ENCODE measurements around the gene MYL6.

DNA sequence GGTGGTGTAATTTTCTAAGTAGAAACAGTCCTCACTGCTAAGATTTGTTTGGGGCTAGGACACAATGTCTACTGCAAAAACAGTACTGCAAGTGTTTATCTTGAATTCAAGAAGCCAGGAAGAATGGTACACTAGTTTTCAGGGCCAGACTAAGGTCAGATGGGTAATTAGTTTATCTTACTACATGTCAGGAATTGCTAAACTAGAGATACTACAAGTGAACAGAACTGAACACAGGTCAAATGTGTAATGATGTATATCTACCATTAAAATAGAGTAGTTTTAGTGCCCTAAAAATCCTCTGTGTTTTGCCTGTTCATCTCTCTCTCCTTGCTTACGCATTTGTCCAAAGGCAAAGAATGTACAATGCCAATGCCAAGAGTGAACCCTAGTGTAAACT, 44.1 kb upstream of the MYL6 start:
- no peak for TF ChIP-seq POLR2A (IDR thresholded peaks at IDR 0.05)
- TF ChIP-seq, protein P1, sequence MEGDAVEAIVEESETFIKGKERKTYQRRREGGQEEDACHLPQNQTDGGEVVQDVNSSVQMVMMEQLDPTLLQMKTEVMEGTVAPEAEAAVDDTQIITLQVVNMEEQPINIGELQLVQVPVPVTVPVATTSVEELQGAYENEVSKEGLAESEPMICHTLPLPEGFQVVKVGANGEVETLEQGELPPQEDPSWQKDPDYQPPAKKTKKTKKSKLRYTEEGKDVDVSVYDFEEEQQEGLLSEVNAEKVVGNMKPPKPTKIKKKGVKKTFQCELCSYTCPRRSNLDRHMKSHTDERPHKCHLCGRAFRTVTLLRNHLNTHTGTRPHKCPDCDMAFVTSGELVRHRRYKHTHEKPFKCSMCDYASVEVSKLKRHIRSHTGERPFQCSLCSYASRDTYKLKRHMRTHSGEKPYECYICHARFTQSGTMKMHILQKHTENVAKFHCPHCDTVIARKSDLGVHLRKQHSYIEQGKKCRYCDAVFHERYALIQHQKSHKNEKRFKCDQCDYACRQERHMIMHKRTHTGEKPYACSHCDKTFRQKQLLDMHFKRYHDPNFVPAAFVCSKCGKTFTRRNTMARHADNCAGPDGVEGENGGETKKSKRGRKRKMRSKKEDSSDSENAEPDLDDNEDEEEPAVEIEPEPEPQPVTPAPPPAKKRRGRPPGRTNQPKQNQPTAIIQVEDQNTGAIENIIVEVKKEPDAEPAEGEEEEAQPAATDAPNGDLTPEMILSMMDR (IDR thresholded peaks at IDR 0.05) = no peak

Data from ovary (tissue), 3 donors.